GM19397 (cell line): ENCODE data around the gene DCAF8.
"Not testable (repeated sequence)": the region's sequence is repeated elsewhere in the genome, so short reads cannot be mapped to it uniquely, and the experiment has no call there.

Experiments used
- ATAC-seq: cut with Tn5 transposase; IDR thresholded peaks from one replicate; pipeline ENCODE4 v1.9.1; 2021; ENCODE audit warnings: mild to moderate bottlenecking, moderate library complexity; ENCODE audit not compliant: unreplicated experiment

DCAF8 gene

DNA sequence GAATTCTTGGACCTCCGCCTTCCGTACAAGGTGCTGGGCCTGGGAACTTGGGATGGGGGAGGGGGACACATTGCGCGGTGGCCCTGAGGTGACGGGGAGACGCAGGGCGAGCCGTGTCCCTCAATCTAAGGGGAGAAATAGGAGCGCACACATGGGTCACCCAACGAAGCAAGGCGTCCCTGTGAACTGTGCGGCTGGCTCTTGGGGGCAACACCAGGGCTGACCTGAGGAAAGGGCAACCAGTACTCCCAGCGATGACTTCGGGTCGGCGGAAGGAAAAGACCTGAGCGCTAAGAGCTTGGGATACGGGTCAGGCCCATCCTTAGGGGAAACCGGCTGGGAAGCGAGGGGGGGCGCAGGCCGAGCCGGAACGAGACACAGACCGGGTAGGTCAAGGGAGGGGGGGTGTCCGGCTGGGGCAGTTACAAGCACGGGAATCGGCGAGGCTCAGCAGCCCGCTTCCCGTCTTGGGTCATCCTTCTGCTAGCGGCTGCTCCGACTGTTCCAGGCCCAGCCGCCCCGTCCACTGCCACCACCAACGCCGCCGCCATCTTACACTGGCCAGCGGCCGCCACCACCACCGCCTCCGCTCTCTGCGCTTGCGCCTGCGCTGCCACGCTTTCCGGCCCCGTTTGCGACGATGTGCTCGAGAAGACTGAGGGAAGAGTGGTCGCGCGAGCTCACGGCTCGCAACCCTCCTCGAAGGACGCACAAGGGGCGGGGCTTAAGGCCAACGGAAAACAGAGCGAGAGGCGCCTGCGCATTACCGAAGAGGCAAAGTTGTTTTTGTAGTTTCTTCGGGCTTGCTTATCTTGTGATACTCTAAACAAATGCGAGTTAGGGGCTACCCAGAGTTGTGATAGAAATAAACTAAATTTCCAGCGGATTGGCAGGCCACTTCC is at the start of gene DCAF8:
Gene DCAF8 (minus strand): TSS at position 657 of the 902 bp plus-strand sequence. CDS start 18,541 bp downstream, outside the sequence.
- peak; percentile 83 for ATAC-seq

DNA sequence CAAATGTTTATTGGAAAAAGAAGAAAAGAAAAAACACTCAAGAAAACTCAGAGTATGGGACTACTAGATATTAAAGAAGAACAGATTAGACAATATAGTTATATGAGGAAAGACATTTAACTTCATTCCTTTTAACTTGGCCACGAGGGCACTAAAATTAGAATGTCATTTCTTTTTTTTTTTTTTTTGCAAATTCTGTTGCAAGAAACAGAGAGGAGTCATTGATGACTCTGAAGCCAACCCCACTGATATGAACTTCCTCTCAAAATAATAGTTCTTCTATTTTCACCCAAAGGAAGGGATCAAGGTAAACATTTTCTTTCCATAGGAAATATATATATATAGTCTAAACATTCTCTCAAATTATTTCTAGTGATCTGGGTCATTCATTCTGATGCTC is 47.2 kb upstream of the DCAF8 start:
- ATAC-seq = no peak

DNA sequence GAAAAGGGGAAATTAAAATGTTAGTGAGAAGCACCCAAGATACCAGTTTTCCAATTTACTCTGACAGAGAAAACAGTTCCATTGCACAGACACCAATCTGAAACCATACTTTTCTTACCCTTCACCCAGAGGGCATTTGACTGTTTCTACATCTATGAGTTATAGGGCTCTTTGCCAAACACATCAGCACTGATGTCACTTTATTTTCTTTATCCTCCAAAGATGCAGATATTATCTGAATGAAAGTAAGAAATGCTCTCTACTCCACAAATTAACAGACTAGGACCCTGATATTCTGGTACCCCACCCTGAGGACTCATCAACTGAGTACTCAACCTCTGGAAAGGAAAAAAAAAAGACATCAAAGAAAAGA is 46.8 kb upstream of the DCAF8 start:
- no peak for ATAC-seq

DNA sequence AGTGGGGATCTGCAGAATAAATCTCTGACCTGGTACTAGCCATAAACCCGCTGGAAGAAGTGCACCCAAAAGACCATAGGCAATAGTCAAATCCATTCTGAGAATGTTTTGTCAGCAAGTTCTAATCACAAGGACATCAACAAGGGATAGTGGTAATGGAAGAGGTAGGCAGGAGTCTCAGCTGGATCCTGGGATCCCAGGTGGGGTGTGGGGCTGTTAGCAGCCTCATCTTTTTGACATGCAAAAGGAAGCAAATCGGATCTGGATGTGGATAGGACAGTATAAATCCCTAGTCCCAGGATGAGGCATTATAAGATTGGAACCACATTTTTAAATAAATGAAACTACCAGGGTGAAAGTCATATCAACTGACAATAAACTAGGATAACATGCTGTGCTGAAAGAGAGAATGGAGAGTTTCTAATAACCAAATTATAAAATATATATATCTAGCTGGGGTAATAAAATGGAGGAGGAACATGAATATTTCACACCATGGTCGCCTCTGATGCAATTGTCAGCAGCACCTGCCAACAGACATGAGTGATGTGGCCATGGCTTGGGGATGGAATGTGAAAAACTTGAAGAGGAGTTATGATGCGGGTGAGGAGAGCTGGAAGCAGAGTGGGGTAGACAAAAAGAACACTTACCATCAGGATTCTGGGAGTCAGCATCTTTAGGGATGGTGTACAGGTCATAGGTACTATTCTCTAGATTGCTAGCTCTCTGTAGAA is 46.3 kb upstream of the DCAF8 start:
- ATAC-seq = no peak

DNA sequence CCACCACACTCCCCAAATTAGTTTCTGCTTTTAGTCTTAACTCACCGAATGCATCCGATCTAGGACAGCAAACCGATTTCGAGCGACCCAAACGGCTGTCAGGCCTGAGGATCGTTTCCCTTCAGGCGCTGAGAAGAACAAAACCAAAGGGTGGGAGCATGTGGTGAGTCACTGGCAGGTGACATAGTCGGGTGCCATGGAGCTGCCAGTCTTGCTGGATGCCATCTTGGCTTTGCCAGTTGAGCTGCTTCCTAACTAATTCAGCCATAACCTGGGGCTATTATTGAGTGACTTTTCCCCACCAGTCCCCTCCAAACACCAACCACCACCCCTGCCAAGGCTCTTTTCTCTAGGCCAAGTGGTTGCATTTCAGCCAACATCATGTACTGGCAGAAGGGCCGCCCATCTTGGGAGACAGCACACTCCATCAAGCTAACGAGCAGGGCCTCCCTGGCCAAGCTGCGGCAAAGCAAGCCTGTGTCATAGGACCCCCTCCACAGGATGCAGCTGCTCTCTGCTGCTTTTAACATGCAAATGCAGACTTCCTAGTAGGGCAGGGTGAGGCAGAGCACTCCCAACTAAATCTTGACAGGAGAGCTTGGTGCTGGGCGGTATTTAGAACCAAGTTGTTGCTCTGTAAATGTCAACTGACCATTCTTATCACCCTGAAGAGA is 44.9 kb upstream of the DCAF8 start:
- no peak for ATAC-seq

DNA sequence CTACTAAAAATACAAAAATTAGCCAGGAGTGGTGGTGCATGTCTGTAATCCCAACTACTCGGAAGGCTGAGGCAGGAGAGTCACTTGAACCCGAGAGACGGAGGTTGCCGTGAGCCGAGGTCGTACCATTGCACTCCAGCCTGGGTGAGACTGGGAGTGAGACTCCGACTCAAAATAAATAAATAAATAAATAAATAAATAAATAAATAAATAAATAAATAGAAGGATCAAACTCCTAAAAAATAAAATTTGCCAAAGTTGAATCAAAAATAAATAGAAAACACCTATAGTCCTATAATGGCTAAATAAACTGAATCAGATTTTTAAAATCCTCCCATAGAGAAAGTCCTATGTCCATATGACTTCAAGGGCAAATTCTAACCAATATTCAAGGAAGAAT is 37.8 kb upstream of the DCAF8 start:
- ATAC-seq = no peak

DNA sequence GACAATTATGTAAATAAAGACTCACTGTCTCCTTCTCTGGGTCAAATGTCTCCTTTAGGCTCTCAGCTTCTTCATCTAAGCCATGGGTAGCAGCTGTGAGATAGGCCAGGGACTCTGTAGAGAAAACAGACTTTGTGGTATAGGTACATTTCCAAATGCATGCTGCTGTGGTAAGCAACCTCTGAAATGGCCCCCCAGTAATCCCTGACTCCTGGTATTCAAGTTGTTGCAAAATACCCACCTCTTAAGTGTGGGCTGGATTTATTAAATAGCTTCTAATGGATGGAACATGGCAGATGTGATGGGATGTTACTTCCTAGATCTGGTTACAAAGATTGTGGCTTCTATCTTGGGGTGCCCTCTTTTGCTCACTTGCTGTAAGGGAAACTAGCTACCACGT is 33.7 kb upstream of the DCAF8 start:
- no peak for ATAC-seq

DNA sequence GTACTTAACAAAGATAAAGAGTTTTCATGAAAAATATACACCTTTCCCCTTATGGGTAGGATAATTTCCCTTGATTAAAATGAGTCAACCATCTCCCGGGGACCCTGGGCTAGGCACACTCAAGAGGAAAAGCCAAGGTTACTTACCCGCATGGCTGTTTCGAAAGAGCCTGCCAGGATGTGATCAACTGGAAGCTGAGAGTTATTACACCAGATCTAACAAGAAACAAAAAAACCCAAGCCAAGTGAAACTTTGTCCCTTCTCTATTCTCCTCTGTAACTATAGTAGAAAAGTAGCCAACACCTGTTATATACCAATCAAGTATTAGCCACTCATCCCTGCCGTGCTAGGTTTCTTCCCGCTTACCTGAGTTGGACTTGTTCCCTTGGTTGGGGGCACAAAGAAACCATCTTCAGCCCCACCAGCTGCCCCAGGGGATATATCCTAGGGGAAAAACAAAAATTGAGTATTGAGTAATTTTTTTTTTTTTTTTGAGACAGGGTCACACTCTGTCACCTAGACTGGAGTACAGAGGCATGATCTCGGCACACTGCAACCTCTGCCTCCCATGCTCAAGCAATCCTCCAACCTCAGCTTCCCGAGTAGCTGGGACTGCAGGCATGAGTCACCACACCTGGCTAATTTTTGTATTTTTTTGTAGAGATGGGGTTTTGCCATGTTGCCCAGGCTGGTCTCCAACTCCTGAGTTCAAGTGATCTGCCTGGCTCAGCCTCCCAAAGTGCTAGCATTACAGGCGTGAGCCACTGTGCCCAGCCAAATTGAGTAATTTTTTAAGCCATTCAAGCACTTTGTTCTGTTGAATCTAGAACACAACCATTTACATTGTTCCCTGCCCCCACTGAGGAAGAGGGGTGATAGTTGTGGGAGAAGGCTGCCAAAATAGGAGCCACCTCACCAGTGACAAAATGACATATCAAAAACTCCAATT is 30.9 kb upstream of the DCAF8 start:
- no peak for ATAC-seq

DNA sequence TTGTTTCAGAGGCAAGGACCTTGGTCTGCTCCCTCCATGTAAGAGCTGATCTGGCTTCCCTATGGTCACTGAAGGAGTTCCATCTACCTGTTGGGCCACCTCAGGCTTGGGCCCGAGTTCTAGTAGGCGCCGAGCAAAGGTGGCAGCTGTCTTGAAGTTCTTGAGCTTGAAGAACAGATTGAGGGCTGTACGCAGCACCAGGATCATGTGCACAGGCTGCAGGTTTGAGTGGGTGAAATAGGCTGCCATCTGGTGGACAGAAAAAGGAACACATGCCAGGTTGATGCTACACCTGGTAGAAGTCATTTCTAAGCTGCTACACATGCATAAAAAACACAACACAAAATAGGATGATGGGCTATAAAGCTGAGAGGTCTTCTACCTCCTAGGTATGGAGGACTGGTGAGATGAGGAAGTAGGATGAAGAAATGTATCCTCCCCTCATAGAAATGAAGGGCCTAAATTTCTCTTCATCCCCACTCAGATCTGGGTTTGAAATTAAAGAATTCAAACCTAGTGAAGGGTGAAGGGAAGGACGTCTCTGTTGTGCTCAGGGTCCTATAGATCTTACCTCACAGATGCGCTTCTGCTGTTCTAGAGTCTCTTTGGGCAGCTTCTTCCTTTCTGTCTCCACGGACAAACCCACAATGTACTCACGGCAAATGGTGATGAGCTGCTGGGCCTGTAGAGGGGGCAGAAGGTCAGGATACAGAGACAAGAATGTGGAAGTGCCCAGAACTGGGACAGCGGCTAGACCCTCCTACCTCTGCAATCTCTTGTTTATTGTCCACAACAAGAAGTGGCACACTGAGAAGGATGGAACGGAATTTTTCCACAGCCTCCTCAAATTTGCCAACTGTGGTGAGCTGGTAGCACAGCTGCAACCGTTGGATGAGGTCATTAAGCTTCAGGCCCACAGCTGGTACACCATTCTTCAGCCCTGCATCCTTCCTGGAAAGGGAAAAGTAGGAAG is 29.2 kb upstream of the DCAF8 start:
- ATAC-seq = no peak

DNA sequence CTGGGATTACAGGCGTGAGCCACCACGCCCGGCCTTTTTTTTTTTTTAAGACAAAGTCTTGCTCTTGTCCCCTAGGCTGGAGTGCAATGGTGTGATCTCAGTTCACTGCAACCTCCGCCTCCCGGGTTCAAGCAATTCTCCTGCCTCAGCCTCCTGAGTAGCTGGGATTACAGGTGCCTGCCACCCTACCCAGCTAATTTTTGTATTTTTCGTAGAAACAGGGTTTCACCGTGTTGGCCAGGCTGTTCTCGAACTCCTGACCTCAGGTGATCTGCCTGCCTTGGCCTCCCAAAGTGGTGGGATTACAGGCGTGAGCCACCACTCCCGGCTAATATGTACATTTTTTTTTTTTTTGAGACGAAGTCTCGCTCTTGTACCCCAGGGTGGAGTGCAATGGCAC is 25.4 kb upstream of the DCAF8 start:
- ATAC-seq = not testable (repeated sequence)

DNA sequence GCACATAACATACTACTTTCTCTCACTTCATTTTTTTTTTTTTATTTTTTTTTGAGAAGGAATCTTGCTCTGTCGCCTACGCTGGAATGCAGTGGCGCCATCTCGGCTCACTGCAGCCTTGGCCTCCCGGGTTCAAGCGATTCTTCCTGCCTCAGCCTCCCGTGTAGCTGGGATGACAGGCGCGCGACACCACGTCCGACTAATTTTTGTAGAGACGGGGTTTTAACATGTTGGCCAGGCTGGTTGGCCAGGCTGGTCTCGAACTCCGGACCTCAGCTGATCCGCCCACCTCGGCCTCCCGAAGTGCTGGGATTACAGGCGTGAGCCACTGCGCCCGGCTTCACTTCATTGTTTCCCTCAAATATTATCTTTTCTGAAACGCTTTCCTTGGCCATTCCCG is 23.2 kb upstream of the DCAF8 start:
- no peak for ATAC-seq

DNA sequence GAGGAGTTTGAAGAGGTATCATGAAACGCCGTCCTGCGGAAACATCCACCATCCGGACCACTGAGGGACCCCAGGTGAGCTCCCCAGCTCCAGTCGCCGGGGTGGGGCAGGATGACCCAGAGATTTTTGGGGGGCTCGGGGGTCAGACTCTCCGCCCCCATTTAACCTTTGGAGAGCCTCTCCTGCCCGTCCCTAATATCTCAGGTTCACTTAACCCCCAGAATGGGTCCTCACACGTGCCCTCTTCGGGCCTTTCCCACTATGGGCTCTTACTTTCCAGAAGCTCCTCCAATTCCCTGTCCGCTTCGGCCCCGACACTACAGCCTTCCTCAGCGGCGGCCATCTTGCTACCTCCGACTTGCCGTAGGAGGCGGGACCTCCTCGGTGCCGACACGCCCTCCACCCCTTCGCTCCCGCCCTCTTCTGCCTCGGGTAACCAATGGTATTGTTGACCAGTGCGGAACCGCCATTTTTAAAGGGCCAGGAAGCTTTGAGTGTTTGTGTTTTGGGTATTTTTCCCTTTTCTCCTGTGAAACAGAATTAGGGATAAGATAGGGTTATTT is 22.5 kb upstream of the DCAF8 start, which contains the start of gene PEX19:
Gene PEX19 (minus strand): TSS at position 352 of the 563 bp plus-strand sequence. CDS start 9 bp downstream, at position 343.
- peak; percentile 99 for ATAC-seq

DNA sequence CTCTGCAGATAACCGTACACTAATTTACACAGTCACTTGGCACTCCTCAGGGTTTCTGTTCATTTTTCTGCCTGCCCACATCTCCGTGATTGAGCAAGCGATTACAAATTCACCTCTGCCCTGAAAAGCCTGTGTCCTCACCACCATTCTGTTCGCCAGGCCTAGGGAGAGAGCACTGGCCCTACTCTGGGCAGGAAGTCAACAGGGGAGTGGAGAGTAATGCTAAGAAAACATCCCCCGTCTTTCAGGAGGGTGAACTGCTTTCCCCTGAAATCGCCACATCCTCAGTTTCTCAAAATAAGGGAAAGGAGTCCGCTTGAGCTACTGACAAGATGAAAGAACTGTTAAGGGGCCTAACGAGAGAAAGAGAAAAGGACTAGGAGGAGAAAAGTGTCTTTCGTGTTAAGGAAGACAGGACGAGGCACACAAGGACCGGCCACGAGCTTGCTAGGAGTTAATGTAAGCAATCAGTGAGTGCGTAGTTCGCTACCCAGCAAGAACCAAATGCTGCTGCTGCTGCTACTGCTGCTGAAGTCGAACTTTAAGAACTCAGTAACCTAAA is 22.0 kb upstream of the DCAF8 start:
- ATAC-seq = no peak

DNA sequence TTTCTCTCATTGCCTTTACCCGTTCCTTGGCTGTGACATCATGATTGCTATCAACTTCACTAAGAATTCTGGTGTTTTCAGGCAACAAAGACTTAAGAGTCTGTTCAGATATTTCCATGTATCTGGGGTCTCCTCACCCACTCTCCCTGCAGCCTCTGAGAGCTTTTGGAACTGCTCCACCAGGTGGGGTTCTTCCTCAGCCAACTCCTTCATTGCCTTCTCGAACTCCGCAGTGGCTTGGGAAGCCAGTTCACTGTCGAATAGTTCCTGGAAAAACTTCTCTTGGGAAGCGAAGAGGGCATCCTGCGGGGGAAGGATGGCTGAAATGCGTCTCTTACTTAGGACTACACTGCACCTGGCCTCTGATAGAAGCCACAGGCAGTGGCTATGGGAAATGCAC is 20.5 kb upstream of the DCAF8 start:
- ATAC-seq = no peak

DNA sequence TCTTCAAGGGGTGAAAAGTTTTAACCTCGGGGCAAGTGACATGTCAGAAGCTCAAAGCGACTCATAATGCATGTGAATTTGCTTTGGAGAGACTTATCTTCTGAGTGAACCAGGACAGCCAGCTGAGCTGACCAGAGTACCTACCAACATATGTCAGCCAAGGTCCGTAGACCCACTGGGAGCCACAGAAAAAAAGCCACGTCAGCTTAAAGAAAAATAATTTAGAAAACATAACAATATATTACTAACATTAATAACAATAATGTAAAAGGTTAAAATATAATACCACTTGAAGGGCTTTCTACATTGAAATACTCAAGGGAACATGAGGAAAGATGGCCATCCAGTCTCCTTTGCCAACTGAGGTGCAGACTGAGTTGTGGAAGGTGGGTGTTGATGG is 15.6 kb upstream of the DCAF8 start:
- ATAC-seq = no peak

DNA sequence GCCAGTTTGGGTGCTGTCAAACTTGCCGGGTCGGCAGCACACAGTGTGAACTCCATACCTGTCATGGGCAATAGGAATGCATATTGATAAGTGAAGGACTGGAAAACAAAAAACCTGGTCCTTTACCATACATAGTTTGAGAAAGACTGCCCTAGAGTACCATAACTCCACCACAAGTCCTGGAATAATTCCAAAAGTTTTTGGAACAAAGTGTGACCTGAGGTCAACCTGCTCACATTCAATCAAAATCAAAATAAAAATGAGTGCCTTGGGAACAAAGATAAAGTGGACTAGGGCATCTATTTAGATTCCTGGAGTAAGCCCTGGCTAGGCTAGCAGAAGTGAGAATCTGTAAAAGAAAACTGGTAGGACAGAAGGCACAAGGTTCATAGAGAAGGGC is 15.0 kb upstream of the DCAF8 start:
- no peak for ATAC-seq

DNA sequence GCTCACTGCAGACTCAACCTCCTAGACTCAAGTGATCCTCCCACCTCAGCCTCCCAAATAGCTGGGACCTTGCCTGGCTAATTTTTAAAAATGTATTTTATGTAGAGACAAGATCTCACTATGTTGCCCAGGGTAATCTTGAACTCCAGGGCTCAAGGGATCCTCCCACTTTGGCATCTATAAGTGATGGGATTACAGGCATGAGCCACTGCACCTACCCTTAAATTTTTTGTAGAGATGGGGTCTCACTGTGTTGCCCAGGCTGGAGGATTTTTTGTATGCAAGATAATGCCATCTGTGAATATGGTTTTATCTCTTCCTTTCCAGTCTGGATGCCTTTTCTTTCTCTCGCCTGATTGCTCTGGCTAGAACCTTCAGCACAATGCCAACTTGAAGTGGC is 8.7 kb upstream of the DCAF8 start:
- ATAC-seq = no peak

DNA sequence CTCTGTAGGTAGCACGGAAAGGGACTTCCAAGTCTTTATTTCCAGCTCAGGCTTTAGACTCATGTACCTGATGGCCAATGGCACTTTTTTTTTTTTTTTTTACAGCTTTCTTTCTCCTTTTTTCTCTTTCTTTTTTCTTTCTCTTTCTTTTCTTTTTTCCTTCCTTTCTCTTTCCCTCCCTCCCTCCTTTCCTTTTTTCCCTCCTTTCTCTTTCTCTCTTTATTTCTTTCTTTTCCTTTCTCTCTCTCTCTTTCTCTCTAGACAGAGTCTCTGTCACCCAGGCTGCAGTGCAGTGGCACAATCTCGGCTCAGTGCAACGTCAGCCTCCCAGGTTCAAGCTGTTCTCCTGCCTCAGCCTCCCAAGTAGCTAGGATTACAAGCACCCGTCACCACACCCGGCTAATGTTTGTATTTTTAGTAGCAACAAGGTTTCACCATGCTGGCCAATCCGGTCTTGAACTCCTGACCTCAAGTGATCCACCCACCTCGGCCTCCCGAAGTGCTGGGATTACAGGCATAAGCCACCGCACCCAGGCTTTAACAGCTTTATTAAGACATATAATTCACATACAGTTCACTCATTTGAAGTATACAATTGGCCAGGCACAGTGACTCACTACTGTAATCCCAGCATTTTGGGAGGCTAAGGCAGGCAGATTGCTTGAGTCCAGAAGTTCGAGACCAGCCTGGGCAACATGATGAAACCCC is 5.1 kb upstream of the DCAF8 start:
- no peak for ATAC-seq
